ENCODE data around the gene G3BP1.
"Not testable (repeated sequence)": the region's sequence is repeated elsewhere in the genome, so short reads cannot be mapped to it uniquely, and the experiment has no call there.

G3BP1 gene

DNA sequence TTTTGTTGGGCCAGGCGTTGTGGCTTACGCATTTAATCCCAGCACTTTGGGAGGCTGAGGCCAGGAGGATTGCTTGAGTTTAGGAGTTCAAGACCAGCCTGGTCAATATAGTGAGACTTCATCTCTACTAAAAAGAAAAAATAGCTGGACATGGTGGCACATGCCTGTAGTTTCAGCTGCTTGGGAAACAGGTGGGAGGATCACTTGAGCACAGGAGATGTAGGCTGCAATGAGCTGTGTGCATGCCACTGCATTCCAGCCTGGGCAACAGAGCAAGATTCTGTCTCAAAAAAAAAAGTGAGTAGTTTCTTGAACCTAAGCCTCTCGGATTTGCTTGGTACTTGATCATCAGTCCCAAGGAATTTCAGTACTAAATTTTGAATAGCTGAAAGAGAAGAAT, 26.9 kb downstream of the G3BP1 start:
- DNase-seq (ENCODE audit: low read depth in 2 of 2): no peak

- DNase-seq (ENCODE audit: low read depth in 2 of 2): no peak
Measured at GRCh38 chr5:151799407-151799806, 27.7 kb downstream of the G3BP1 start.

DNA sequence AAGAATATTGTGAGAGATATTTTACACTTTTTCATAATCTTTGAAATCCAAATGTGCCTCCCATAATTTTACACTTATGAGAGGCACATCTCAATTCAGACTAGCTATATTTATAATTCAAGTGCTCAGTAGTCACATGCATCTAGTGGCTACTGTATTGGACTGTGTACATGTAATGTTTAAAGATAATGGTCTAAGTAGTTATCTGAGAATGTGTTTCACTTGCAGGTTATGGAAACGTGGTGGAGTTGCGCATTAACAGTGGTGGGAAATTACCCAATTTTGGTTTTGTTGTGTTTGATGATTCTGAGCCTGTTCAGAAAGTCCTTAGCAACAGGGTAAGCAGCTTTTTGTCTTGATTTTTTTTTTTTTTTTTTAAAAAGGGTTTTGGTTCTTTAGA, 28.8 kb downstream of the G3BP1 start:
- no peak for DNase-seq (ENCODE audit: low read depth in 2 of 2)

- DNase-seq (ENCODE audit: low read depth in 2 of 2): no peak
Measured at GRCh38 chr5:151805414-151806223, 33.9 kb downstream of the G3BP1 start.

GRCh38 chr5:151808451-151809169, 36.9 kb downstream of the G3BP1 start:
- DNase-seq (ENCODE audit: low read depth in 2 of 2): no peak

DNA sequence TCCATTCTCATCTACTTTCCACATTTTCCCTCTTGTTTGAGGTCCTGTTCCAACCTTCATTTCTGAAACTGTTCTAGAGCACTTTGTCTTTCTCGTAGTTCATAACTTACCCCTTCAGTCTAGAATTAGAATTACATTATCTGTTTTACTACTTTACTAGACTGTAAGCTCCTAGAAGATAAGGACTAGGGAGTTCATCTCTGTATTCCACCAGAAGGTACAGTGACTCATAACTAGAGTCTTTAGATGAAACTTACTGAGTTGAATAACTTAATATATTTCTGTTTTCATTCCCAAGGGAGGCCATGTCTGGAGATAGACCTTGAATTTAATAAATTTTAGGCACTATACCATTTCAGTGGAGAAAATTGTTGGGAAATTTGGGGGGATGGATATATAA, 38.7 kb downstream of the G3BP1 start:
- no peak for DNase-seq (ENCODE audit: low read depth in 2 of 2)

DNA sequence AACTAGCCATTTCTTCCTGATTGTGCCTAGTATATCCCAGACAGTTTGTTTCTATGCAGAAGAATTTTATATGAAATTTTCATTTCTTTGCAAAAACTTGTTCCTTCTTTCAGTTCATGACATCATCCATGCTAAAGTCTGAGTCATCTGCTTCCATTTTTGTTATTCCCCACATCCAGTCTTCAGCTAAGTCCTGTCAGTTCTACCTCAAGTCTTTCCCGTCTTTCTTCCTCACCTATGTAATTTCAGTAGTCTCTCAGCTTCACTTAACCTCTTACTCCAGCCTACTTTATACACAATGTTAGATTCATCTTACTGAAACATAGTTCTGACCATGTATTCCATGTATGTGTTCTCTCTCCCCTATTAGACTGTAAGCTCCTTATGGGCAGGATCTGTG, 39.1 kb downstream of the G3BP1 start:
- DNase-seq (ENCODE audit: low read depth in 2 of 2): no peak

DNA sequence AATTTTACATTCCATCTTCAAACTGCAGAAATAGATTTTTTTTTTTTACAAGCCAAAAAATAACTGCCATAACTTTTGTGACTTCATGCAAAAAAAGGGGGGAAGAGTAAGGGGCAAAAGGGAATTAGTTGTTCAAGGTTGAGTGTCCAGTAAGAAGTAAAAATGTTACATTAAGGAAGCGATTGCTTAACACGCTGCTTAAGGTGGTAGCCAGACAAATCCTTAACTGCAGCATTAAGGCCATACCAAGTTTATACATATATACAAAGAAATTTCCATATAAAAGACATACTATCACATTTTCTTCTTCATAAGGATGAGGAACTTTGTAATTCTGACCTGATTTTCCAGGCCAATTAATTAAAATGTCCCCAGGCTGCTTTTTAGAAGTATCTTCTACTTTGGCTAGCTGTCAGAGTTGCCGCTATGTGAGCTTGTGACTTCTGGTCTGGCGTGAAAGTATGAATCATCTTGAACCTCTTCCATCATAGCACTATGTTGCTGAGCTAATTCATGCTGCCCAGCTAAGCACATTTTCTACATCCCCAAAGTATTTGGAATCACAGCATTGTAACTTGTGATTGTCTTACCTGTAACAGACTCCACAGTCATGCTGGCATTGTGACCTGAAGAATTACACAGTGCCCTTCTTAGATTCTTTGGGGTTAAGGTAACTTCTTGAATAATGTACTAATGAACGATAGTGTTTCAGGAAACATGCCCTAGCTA, 40.0 kb downstream of the G3BP1 start:
- no peak for DNase-seq (ENCODE audit: low read depth in 2 of 2)

GRCh38 chr5:151812757-151813309, 41.1 kb downstream of the G3BP1 start:
- DNase-seq (ENCODE audit: low read depth in 2 of 2): no peak

DNA sequence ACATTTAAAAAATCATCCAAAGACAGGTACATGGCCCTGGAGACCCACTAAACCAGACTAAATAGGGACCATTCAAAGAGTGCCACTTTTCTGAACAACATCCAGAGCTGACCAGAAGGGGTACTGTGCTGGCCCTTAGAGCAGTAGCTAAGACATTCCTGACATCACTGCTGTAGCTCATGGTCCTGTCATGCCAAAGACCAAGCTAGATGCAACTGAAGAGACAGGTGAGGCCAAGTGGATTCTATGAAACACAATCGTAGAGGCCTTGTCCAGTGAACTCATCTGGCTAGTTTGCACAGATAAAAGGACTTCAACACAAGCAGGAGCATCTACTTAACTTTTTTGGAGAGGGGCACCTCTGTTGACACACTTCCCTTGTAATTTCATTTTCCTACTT, 43.3 kb downstream of the G3BP1 start:
- DNase-seq (ENCODE audit: low read depth in 2 of 2): no peak

GRCh38 chr5:151819830-151820229, 48.1 kb downstream of the G3BP1 start:
- no peak for DNase-seq (ENCODE audit: low read depth in 2 of 2)

DNA sequence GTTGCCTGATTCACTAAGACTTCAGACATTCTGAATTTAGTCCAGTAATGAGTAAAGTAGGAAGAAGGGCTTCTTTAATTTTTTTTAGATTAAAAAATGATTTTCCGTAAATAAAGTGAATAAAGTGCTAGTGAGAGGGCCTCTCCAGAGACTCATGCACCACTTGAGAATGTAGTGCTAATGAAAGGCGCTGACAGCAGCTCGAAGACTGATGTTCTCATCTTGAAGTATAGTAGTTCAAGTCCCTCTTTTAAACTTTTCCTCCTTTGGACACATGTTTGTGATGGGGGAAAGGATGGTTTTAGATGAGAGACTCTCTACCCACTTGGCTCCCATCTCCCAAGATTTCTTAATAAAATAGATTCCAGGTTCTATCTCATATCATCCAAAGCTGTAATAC, 48.5 kb downstream of the G3BP1 start:
- no peak for DNase-seq (ENCODE audit: low read depth in 2 of 2)

- DNase-seq (ENCODE audit: low read depth in 2 of 2): no peak
Measured at GRCh38 chr5:151820903-151821302, 49.1 kb downstream of the G3BP1 start.

- DNase-seq (ENCODE audit: low read depth in 2 of 2): no peak
Measured at GRCh38 chr5:151822141-151822540, 50.4 kb downstream of the G3BP1 start.

GRCh38 chr5:151825445-151825844, 53.7 kb downstream of the G3BP1 start:
- peak in 1 of 2 donors; percentile 4 for DNase-seq (ENCODE audit: low read depth in 2 of 2)

DNA sequence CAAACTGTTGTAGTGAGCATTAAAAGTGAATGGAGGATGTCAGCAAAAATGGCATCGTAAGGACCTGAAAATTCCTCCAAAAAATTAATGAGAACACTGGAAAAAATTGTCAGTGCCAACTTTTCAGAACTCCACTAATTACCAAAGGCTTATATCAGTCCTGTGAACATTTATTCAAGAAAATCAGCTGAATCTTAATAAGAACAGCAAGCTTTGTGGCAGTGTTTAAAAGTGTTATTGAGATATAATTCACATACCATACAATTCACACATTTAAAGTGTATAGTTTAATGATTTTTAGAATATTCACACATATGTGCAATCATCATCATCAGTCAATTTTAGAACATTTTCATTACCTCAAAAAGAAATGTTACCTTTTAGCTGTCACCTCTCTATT, 57.6 kb downstream of the G3BP1 start:
- no peak for DNase-seq (ENCODE audit: low read depth in 2 of 2)

DNA sequence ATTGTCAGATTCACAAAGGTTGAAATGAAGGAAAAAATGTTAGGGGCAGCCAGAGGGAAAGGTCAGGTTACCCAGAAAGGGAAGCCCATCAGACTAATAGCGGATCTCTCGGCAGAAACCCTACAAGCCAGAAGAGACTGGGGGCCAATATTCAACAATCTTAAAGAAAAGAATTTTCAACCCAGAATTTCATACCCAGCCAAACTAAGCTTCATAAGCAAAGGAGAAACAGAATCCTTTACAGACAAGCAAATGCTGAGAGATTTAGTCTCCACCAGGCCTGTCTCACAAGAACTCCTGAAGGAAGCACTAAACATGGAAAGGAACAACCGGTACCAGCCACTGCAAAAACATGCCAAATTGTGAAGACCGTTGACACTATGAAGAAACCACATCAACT, 61.1 kb downstream of the G3BP1 start:
- not testable (repeated sequence) for DNase-seq (ENCODE audit: low read depth in 2 of 2)

GRCh38 chr5:151846765-151847164, 75.0 kb downstream of the G3BP1 start:
- no peak for DNase-seq (ENCODE audit: low read depth in 2 of 2)

GRCh38 chr5:151847871-151848270, 76.1 kb downstream of the G3BP1 start:
- no peak for DNase-seq (ENCODE audit: low read depth in 2 of 2)

DNA sequence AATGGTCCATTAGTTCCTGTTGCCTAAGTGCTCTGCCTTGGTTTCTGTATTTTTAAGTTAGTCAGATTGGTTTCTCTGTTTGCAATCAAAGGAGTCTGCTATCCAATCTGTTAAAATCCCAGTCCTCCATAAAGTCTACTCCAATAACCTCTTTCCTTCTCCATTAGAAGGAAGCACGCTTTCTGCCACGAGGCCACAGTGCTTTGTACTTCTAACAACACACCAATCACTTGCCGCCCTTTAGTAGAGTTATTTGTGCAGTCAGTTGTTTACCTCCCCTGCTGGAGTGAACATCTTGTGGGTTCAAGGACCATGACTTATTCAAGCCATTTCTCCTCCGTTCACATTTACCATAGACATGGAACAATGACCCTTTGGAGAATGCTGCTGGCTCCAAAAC, 83.9 kb downstream of the G3BP1 start:
- DNase-seq (ENCODE audit: low read depth in 2 of 2): no peak

DNA sequence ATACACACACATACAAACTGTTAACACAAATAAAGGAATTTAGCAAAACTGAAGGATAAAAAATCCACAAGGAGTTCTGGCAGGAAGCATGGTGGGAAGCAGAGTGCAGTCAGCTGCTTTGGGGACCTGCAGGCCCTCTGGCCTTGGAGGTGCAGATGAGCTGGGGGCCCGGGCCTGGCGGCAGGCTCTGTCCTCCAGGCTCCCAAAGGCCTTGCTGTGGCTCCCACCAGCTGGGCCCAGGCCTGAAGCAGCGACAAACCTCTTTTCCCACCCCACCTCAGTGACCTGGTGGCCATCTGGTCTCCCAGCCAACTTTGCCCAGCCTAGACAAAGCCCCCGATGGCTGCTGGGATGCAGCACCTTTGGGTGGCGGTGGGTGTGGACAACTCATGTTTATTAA, 85.1 kb downstream of the G3BP1 start:
- no peak for DNase-seq (ENCODE audit: low read depth in 2 of 2)

- not testable (repeated sequence) for DNase-seq (ENCODE audit: low read depth in 2 of 2)
Measured at GRCh38 chr5:151860867-151861266, 89.1 kb downstream of the G3BP1 start.
